ENCODE results near the gene ERP44. TPM values are rescaled to one million over a fixed set of nuclear protein-coding genes. Genes with fewer than 3 reads are reported as not detected.
"Not testable (repeated sequence)": the region's sequence is repeated elsewhere in the genome, so short reads cannot be mapped to it uniquely, and the experiment has no call there.

ERP44 gene
- total and polyA plus RNA-seq, 5 experiments from 2014 or later = 14.7 to 35.0 (median 28.0) TPM

- H3K4me3 Mint-ChIP-seq, ATAC-seq, H3K27ac Mint-ChIP-seq, H3K9me3 Mint-ChIP-seq, H3K27me3 Mint-ChIP-seq, DNase-seq: not testable (repeated sequence)
- POLR2A ChIA-PET = interaction anchor here (0.7 kb wide), 1 partner anchor 139 kb away, joined by 3 read pairs; no protein-coding TSS in a partner anchor
- peaks cover 0 to 26% (median 10%) of the 10 kb centered on the region in 3 donors for H3K36me3 Mint-ChIP-seq
- peaks cover 8 to 63% (median 17%) of the 10 kb centered on the region in 4 donors for H3K4me1 Mint-ChIP-seq
These were observed 36.1 kb downstream of the ERP44 start for GRCh38 chr9:100062683-100063082.

GRCh38 chr9:100058699-100059579, 39.9 kb downstream of the ERP44 start:
- no peak for DNase-seq
- no peaks in the 10 kb centered on the region for H3K27me3 Mint-ChIP-seq
- H3K9me3 Mint-ChIP-seq = no peaks in the 10 kb centered on the region
- POLR2A ChIA-PET = no interaction called here
- H3K4me1 Mint-ChIP-seq = peaks cover 7 to 57% (median 11%) of the 10 kb centered on the region in 4 donors
- H3K27ac Mint-ChIP-seq = peak overlapping the region in 2 of 10 donors; percentile 32 to 59
- peak overlapping the region in 1 of 10 donors; percentile 74 for H3K4me3 Mint-ChIP-seq
- peaks cover 5 to 50% (median 7%) of the 10 kb centered on the region in 3 donors for H3K36me3 Mint-ChIP-seq
- no peak for ATAC-seq

GRCh38 chr9:100057624-100058023, 41.2 kb downstream of the ERP44 start:
- peaks cover 5 to 53% (median 7%) of the 10 kb centered on the region in 3 donors for H3K36me3 Mint-ChIP-seq
- no peak overlapping the region for H3K4me3 Mint-ChIP-seq
- POLR2A ChIA-PET = interaction anchor here (0.6 kb wide), 1 partner anchor 55 kb away, joined by 3 read pairs; no protein-coding TSS in a partner anchor
- peaks cover 8 to 55% (median 11%) of the 10 kb centered on the region in 4 donors for H3K4me1 Mint-ChIP-seq
- H3K27ac Mint-ChIP-seq = peak overlapping the region in 3 of 10 donors; percentile 8 to 32 (median 15)
- DNase-seq (no peak), ATAC-seq (no peak)
- no peaks in the 10 kb centered on the region for H3K27me3 Mint-ChIP-seq
- no peaks in the 10 kb centered on the region for H3K9me3 Mint-ChIP-seq

- H3K36me3 Mint-ChIP-seq = peaks cover 5 to 64% (median 7%) of the 10 kb centered on the region in 3 donors
- DNase-seq = no peak
- peaks cover 6 to 54% (median 8%) of the 10 kb centered on the region in 4 donors for H3K4me1 Mint-ChIP-seq
- peak overlapping the region in 4 of 10 donors; percentile 15 to 51 (median 28) for H3K27ac Mint-ChIP-seq
- H3K9me3 Mint-ChIP-seq = no peaks in the 10 kb centered on the region
- ATAC-seq = no peak
- no peaks in the 10 kb centered on the region for H3K27me3 Mint-ChIP-seq
- POLR2A ChIA-PET = no interaction called here
- peak overlapping the region in 1 of 10 donors; percentile 17 for H3K4me3 Mint-ChIP-seq
These were observed 42.2 kb downstream of the ERP44 start for GRCh38 chr9:100056561-100056960.

- Mint-ChIP-seq H3K9me3 (no peaks in the 10 kb centered on the region), H3K27ac (peak overlapping the region in 4 of 10 donors; percentile 0 to 49 (median 34)), H3K4me3 (no peak overlapping the region), H3K27me3 (no peaks in the 10 kb centered on the region), H3K4me1 (peaks cover 8 to 33% (median 19%) of the 10 kb centered on the region in 4 donors), H3K36me3 (peaks cover 9 to 72% (median 21%) of the 10 kb centered on the region in 3 donors)
- POLR2A ChIA-PET = no interaction called here
- DNase-seq (no peak), ATAC-seq (no peak)
These were observed 46.4 kb downstream of the ERP44 start for GRCh38 chr9:100052375-100052774.

GRCh38 chr9:100049551-100049950, 49.2 kb downstream of the ERP44 start:
- Mint-ChIP-seq H3K9me3 (no peaks in the 10 kb centered on the region), H3K4me1 (peaks cover 14 to 40% (median 28%) of the 10 kb centered on the region in 4 donors), H3K27me3 (no peaks in the 10 kb centered on the region), H3K27ac (no peak overlapping the region), H3K36me3 (peaks cover 9 to 67% (median 34%) of the 10 kb centered on the region in 3 donors), H3K4me3 (no peak overlapping the region)
- ATAC-seq (no peak), DNase-seq (no peak)
- POLR2A ChIA-PET = no interaction called here

- H3K9me3 Mint-ChIP-seq = peaks cover 5 to 44% (median 14%) of the 10 kb centered on the region in 9 donors
- POLR2A ChIA-PET = no interaction called here
- peak overlapping the region in 2 of 10 donors; percentile 13 to 20 for H3K27ac Mint-ChIP-seq
- H3K4me3 Mint-ChIP-seq = no peak overlapping the region
- H3K36me3 Mint-ChIP-seq = peaks cover 31 to 70% (median 70%) of the 10 kb centered on the region in 3 donors
- H3K27me3 Mint-ChIP-seq = no peaks in the 10 kb centered on the region
- H3K4me1 Mint-ChIP-seq = peaks cover 32 to 60% (median 51%) of the 10 kb centered on the region in 4 donors
- ATAC-seq (no peak), DNase-seq (no peak)
These were observed 60.3 kb downstream of the ERP44 start for GRCh38 chr9:100038472-100038871.

- Mint-ChIP-seq H3K27ac (peak overlapping the region in 2 of 10 donors; percentile 36 to 40), H3K4me1 (peaks cover 21 to 40% (median 32%) of the 10 kb centered on the region in 4 donors), H3K27me3 (no peaks in the 10 kb centered on the region), H3K4me3 (peak overlapping the region in 2 of 10 donors; percentile 3 to 26), H3K9me3 (peaks cover 2 to 12% (median 7%) of the 10 kb centered on the region in 9 donors), H3K36me3 (peaks cover 15 to 52% (median 43%) of the 10 kb centered on the region in 3 donors)
- POLR2A ChIA-PET = no interaction called here
- ATAC-seq = no peak
- DNase-seq = no peak
These were observed 64.8 kb downstream of the ERP44 start for GRCh38 chr9:100033877-100034551.

GRCh38 chr9:100030548-100030947, 68.3 kb downstream of the ERP44 start:
- POLR2A ChIA-PET = no interaction called here
- H3K27ac Mint-ChIP-seq = peak overlapping the region in 1 of 10 donors; percentile 64
- DNase-seq = no peak
- H3K36me3 Mint-ChIP-seq = peaks cover 0 to 35% (median 27%) of the 10 kb centered on the region in 3 donors
- peaks cover 12 to 28% (median 20%) of the 10 kb centered on the region in 4 donors for H3K4me1 Mint-ChIP-seq
- H3K4me3 Mint-ChIP-seq = no peak overlapping the region
- ATAC-seq = no peak
- peaks cover 0 to 2% (median 0%) of the 10 kb centered on the region in 9 donors for H3K9me3 Mint-ChIP-seq
- no peaks in the 10 kb centered on the region for H3K27me3 Mint-ChIP-seq

GRCh38 chr9:100029251-100029650, 69.5 kb downstream of the ERP44 start:
- DNase-seq (no peak), ATAC-seq (no peak)
- Mint-ChIP-seq H3K27ac (peak overlapping the region in 3 of 10 donors; percentile 12 to 51 (median 26)), H3K36me3 (peaks cover 0 to 46% (median 32%) of the 10 kb centered on the region in 3 donors), H3K27me3 (no peaks in the 10 kb centered on the region), H3K9me3 (peaks cover 0 to 4% (median 0%) of the 10 kb centered on the region in 9 donors), H3K4me1 (peaks cover 7 to 17% (median 11%) of the 10 kb centered on the region in 4 donors), H3K4me3 (no peak overlapping the region)
- POLR2A ChIA-PET = interaction anchor here (0.6 kb wide), 1 partner anchor 52 kb away, joined by 4 read pairs; no protein-coding TSS in a partner anchor

- Mint-ChIP-seq H3K4me1 (peaks cover 4 to 11% (median 8%) of the 10 kb centered on the region in 4 donors), H3K27ac (no peak overlapping the region), H3K36me3 (peaks cover 0 to 46% (median 27%) of the 10 kb centered on the region in 3 donors), H3K4me3 (no peak overlapping the region), H3K9me3 (peaks cover 0 to 4% (median 0%) of the 10 kb centered on the region in 9 donors), H3K27me3 (no peaks in the 10 kb centered on the region)
- POLR2A ChIA-PET = interaction anchor here (0.6 kb wide), 1 partner anchor 53 kb away, joined by 4 read pairs; no protein-coding TSS in a partner anchor
- ATAC-seq = peak; percentile 82 to 86
- DNase-seq = peak; percentile 35 to 72 (median 56)
These were observed 70.5 kb downstream of the ERP44 start for GRCh38 chr9:100028201-100028784.

GRCh38 chr9:100027543-100027942, 71.3 kb downstream of the ERP44 start:
- ATAC-seq = no peak
- peaks cover 0 to 4% (median 0%) of the 10 kb centered on the region in 9 donors for H3K9me3 Mint-ChIP-seq
- POLR2A ChIA-PET = no interaction called here
- H3K4me1 Mint-ChIP-seq = peaks cover 4 to 11% (median 8%) of the 10 kb centered on the region in 4 donors
- DNase-seq = no peak
- peaks cover 0 to 38% (median 21%) of the 10 kb centered on the region in 3 donors for H3K36me3 Mint-ChIP-seq
- H3K27me3 Mint-ChIP-seq = no peaks in the 10 kb centered on the region
- no peak overlapping the region for H3K27ac Mint-ChIP-seq
- H3K4me3 Mint-ChIP-seq = no peak overlapping the region

All from naive thymus-derived CD8-positive, alpha-beta T cell (primary cell).